ENCODE measurements around the gene ZNF575. TPM values are rescaled to one million over a fixed set of nuclear protein-coding genes. Genes with fewer than 3 reads are reported as not detected.

ZNF575 gene
- total RNA-seq, 1 experiment from 2014 or later = 1.1 TPM

DNA sequence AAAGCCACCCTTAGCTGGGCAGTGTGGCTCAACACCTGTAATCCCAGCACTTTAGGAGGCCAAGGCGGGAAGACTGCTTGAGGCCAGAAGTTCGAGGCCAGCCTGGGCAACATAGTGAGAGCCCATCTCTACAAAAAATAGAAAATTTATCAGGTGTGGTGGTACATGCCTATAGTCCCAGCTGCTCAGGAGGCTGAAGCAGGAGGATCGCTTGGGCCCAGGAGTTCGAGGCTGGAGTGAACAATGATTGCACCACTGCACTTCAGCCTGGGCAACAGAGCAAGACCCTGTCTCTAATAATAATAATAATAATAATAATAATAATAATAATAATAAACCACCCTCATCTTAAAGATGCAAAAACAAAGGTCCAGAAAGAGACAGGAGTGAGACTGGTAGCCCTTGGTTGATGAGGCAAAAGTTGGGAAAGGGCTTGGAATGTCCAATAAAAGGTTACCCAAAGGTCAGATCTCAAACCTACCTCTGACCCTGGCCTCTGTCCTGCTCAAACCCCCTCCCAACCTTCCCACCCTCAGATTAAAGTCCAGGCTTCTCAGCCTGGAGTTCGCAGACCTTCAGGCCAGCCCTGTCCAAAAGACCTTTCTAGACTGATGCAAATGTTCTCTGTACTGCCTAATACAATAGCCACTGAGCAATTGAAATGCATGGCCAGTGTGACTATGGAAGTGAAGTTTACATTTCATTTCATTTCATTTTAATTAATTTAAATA, 9.1 kb downstream of the ZNF575 start:
- ChIA-PET CTCF (interaction anchor here (0.6 to 2.3 kb wide), 2 partner anchors 13 to 128 kb away, joined by 4 to 12 read pairs; partner anchors contain the start of gene PLAUR), POLR2A (interaction anchor here (0.6 kb wide), 1 partner anchor 27 kb away, joined by 3 read pairs; no protein-coding TSS in a partner anchor)
- intact Hi-C loops (cut with micrococcal nuclease) = no loop called here
- Mint-ChIP-seq H3K27ac (ENCODE audit: low read depth, unreplicated experiment) (no peak overlapping the region), H3K27me3 (ENCODE audit: insufficient read depth, unreplicated experiment) (no peaks in the 10 kb centered on the region), H3K4me3 (ENCODE audit: unreplicated experiment) (no peak overlapping the region), H3K36me3 (ENCODE audit: insufficient read depth, unreplicated experiment) (peaks cover 46% of the 10 kb centered on the region), H3K9me3 (ENCODE audit: unreplicated experiment) (peaks cover 13% of the 10 kb centered on the region), H3K4me1 (ENCODE audit: insufficient read depth, unreplicated experiment) (no peaks in the 10 kb centered on the region)
- no TSS peak for BruUV-seq (replicated peaks)
- DNase-seq (ENCODE audit: unreplicated experiment) = no peak
- TF ChIP-seq, protein P1, sequence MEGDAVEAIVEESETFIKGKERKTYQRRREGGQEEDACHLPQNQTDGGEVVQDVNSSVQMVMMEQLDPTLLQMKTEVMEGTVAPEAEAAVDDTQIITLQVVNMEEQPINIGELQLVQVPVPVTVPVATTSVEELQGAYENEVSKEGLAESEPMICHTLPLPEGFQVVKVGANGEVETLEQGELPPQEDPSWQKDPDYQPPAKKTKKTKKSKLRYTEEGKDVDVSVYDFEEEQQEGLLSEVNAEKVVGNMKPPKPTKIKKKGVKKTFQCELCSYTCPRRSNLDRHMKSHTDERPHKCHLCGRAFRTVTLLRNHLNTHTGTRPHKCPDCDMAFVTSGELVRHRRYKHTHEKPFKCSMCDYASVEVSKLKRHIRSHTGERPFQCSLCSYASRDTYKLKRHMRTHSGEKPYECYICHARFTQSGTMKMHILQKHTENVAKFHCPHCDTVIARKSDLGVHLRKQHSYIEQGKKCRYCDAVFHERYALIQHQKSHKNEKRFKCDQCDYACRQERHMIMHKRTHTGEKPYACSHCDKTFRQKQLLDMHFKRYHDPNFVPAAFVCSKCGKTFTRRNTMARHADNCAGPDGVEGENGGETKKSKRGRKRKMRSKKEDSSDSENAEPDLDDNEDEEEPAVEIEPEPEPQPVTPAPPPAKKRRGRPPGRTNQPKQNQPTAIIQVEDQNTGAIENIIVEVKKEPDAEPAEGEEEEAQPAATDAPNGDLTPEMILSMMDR (IDR thresholded peaks at IDR 0.05; ENCODE audit: unreplicated experiment) = no peak

DNA sequence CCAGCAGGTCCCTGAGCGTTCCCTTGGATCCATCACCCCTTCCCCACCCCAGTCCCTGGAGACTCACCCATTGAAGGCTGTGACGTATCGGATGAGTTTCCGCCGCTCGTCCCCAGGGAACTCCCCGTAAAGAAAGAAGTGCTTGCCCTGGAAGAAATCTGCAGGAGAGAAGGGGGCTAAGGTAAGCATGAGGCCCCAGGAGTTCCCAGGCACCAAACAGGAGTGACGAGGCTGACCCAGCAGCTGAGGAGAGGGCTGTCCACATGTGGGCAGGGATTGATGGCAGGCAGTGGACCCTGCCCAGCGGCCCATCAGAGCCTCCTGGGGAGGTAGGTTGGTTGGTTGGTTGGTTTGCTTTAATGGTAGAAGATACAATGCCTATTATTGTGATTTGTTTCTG, 11.1 kb downstream of the ZNF575 start:
- TF ChIP-seq, protein P1 (IDR thresholded peaks at IDR 0.05; ENCODE audit: unreplicated experiment) = no peak
- CTCF ChIA-PET = interaction anchor here (0.5 to 2.3 kb wide), 3 partner anchors 11 to 242 kb away, joined by 3 to 12 read pairs (median 3); no protein-coding TSS in a partner anchor

DNA sequence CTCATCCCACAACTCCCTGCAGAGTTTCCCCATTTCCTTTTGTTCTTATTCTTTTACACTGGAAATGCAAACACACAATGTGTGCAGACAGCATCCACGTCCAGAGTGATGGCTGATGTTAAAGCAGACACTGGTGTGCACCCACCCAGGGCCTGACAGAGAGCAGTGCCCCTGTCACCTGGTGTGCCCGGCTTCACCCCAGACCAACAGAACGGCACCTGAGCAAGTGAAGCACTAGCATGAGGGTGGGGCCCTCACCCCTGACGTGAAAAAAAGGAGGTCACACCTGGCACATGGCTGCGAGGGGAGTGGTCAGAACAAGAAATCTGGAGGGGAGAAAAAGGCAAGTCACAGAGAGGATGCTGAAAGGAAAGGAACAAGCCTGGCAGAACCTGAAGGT, 12.3 kb downstream of the ZNF575 start:
- no TSS peak for BruUV-seq (replicated peaks)
- peaks cover 48% of the 10 kb centered on the region for H3K36me3 Mint-ChIP-seq (ENCODE audit: insufficient read depth, unreplicated experiment)
- H3K27me3 Mint-ChIP-seq (ENCODE audit: insufficient read depth, unreplicated experiment) = no peaks in the 10 kb centered on the region
- intact Hi-C loops (cut with micrococcal nuclease) = no loop called here
- peak overlapping the region; percentile 86 for H3K27ac Mint-ChIP-seq (ENCODE audit: low read depth, unreplicated experiment)
- no peak overlapping the region for H3K4me3 Mint-ChIP-seq (ENCODE audit: unreplicated experiment)
- ChIA-PET CTCF (interaction anchor here (0.5 to 2.1 kb wide), 3 partner anchors 9 to 13 kb away, joined by 3 to 8 read pairs (median 3); no protein-coding TSS in a partner anchor), POLR2A (interaction anchor here (0.6 to 0.7 kb wide), 2 partner anchors 12 to 27 kb away, joined by 3 read pairs; partner anchors contain the start of gene ZNF575)
- no peak for DNase-seq (ENCODE audit: unreplicated experiment)
- H3K4me1 Mint-ChIP-seq (ENCODE audit: insufficient read depth, unreplicated experiment) = no peaks in the 10 kb centered on the region
- no peaks in the 10 kb centered on the region for H3K9me3 Mint-ChIP-seq (ENCODE audit: unreplicated experiment)
- TF ChIP-seq, protein P1 (IDR thresholded peaks at IDR 0.05; ENCODE audit: unreplicated experiment) = no peak

More for the DNA sequence above, 11.1 kb downstream of the ZNF575 start:
- POLR2A ChIA-PET = interaction anchor here (0.9 kb wide), 1 partner anchor 11 kb away, joined by 6 read pairs; the partner anchor contains the start of gene ZNF575
- Mint-ChIP-seq H3K27ac (ENCODE audit: low read depth, unreplicated experiment) (no peak overlapping the region), H3K4me1 (ENCODE audit: insufficient read depth, unreplicated experiment) (no peaks in the 10 kb centered on the region), H3K36me3 (ENCODE audit: insufficient read depth, unreplicated experiment) (peaks cover 46% of the 10 kb centered on the region), H3K4me3 (ENCODE audit: unreplicated experiment) (no peak overlapping the region), H3K27me3 (ENCODE audit: insufficient read depth, unreplicated experiment) (no peaks in the 10 kb centered on the region), H3K9me3 (ENCODE audit: unreplicated experiment) (peaks cover 5% of the 10 kb centered on the region)
- no peak for DNase-seq (ENCODE audit: unreplicated experiment)
- no TSS peak for BruUV-seq (replicated peaks)
- intact Hi-C loops (cut with micrococcal nuclease) = no loop called here

DNA sequence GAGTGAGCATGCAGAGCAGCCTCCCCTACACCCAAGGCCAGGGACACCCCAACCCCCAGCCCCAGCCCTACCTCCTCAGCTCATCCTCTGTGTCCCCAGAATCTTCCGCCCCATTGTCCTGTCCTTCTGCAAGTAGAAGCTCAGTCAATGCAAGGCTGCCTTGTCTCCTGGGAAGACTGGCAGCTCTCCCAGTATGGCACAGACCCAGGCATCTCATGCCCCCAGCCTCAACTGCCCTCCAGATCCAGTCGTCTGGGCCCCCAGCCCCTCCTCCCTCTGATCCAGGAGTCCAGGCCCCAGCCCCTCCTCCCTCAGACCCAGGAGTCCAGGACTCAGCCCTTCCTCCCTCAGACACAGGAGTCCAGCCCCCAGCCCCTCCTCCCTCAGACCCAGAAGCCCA, 13.0 kb downstream of the ZNF575 start:
- Mint-ChIP-seq H3K9me3 (ENCODE audit: unreplicated experiment) (no peaks in the 10 kb centered on the region), H3K27me3 (ENCODE audit: insufficient read depth, unreplicated experiment) (no peaks in the 10 kb centered on the region), H3K4me1 (ENCODE audit: insufficient read depth, unreplicated experiment) (no peaks in the 10 kb centered on the region), H3K36me3 (ENCODE audit: insufficient read depth, unreplicated experiment) (peaks cover 49% of the 10 kb centered on the region), H3K27ac (ENCODE audit: low read depth, unreplicated experiment) (no peak overlapping the region), H3K4me3 (ENCODE audit: unreplicated experiment) (no peak overlapping the region)
- no peak for DNase-seq (ENCODE audit: unreplicated experiment)
- CTCF ChIA-PET = interaction anchor here (1.0 to 2.1 kb wide), 2 partner anchors 10 kb away, joined by 3 to 8 read pairs; no protein-coding TSS in a partner anchor
- intact Hi-C loops (cut with micrococcal nuclease) = no loop called here
- TF ChIP-seq, protein P1 (IDR thresholded peaks at IDR 0.05; ENCODE audit: unreplicated experiment) = no peak
- no TSS peak for BruUV-seq (replicated peaks)
- POLR2A ChIA-PET = no interaction called here
